DMS79 (cell line): ENCODE data around the gene TLR8.

Experiments used
- DNase-seq: peaks from one replicate; lab custom pipeline; 2025; lab: John Stamatoyannopoulos, UW

The TLR8 gene

DNA sequence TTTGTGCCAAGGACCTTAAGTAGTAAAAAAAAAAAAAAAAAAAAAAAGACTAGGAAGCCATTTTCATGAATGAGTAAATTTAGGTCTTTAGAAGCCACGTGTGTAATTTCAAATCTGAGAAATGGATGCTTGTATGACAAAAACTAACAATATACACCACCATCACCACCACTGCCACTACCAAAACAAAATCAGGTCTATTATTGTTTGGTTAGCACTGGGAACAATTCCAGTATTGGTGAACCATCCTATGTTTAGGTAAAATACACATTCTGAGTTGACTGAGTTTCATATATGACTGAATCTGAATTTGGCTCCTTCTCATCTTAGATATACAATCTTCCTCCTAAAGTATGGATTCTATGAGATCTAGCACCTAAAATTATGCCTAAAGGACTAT is 59.7 kb downstream of the TLR8 start:
- DNase-seq, result no peak

DNA sequence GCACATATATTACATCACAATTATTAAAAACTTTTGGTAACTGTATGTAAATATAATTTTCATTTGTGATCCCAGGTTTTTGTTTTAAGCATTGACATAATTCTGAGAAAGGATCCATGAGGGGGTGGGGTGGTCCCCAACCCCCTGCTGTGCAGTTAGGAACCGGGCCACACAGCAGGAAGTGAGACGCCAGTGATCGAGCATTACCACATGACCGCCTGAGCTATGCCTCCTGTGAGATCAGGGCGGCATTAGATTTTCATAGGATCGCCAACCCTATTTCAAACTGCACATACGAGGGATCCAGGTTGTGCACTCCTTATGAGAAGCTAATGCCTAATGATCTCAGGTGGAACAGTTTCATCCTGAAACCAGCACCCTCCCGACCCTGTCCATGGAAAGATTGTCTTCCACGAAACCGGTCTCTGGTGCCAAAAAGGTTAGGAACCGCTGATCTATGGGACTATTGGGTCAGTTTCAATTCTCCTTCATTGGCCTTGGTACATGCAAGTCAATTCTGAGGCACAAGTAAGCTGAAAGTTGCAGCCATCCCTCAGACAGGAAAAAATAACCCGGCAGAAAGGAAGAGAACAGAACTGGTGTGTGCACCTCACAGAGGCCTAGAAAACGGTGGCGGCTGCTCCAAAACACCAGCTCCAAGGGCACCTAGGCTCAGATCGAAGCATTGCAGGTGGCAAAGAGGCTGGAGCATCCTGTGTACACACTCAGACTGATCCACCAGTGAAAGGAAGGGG is 61.5 kb downstream of the TLR8 start:
- no peak for DNase-seq

GRCh38 chrX:12970691-12971202 is 64.3 kb downstream of the TLR8 start:
- DNase-seq, result no peak

GRCh38 chrX:12971282-12972003 is 65.0 kb downstream of the TLR8 start:
- no peak for DNase-seq

DNA sequence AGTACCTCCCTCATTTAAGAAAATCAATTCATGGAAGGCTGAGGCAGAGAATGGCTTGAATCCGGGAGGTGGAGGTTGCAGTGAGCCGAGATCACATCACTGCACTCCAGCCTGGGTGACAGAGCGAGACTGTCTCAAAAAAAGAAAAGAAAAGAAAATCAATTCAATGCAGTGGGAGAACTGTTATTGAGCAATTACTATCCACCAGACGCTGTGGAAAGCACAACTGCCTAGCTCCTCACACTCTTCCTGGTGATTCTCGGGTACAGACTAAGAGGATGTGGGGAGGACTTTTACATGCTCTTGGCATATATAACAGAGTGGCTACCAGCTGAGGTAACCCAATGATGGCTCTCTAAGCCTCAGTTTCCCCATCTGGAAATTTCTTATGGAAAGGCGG is 65.8 kb downstream of the TLR8 start:
- DNase-seq, result no peak
